Ascending aorta (tissue), 2 donors: ENCODE results near the gene PHLDA3. TPM values are rescaled to one million over a fixed set of nuclear protein-coding genes. Genes with fewer than 3 reads are reported as not detected.
A peak's percentile ranks its signal among the peaks of the same experiment; 100 is the strongest.

Source experiments
- DNase-seq, 2 donors: peaks; one replicate each; pipeline ENCODE4 v3.0.0-alpha.2; 2019; ENCODE audit warnings: low spot score in 2 of 2
- H3K27ac ChIP-seq, 2 donors: fragments of 200-600 bp; sonication (generic); one replicate each; pipeline ENCODE4 v1.5.1; 2016 to 2017; ENCODE audit warnings: mild to moderate bottlenecking in 1 of 2
- H3K27me3 ChIP-seq: fragments of 200-600 bp; sonication (generic); one replicate; pipeline ENCODE4 v1.5.1; 2017
- H3K36me3 ChIP-seq, 2 donors: fragments of 200-600 bp; sonication (generic); one replicate each; pipeline ENCODE4 v1.5.1; 2016
- H3K4me1 ChIP-seq, 2 donors: fragments of 200-600 bp; sonication (generic); one replicate each; pipeline ENCODE4 v1.5.1; 2016 to 2017; ENCODE audit warnings: mild to moderate bottlenecking in 1 of 2
- H3K4me3 ChIP-seq, 2 donors: fragments of 200-600 bp; sonication (generic); one replicate each; pipeline ENCODE4 v1.5.1; 2016 to 2017; ENCODE audit warnings: mild to moderate bottlenecking in 1 of 2
- H3K9me3 ChIP-seq, 2 donors: fragments of 200-600 bp; sonication (generic); one replicate each; pipeline ENCODE4 v1.5.1; 2016
- intact Hi-C: fragments of 100-400 bp; cut with DNase I; formaldehyde crosslinking; loops from one replicate; pipeline ENCODE4 v1.15.1; 2023
- total RNA-seq: library from RNA; depleted of rRNA; stranded (reverse); fragments of >200 nt; gene quantifications from one replicate; pipeline ENCODE4 v1.1.0, GENCODE V29; 2016
- TF ChIP-seq, protein P1 (sequence below), 3 experiments: fragments of 200-600 bp in 2 of 3; fragments of 450-650 bp in 1 of 3; sonication (generic) in 2 of 3; IDR thresholded peaks; one replicate each; pipeline ENCODE4 v1.5.1; 2016 to 2019; ENCODE audit warnings: antibody characterized with exemption in 3 of 3, mild to moderate bottlenecking in 1 of 3, moderate library complexity in 1 of 3

The PHLDA3 gene
- total RNA-seq, 1 donor from 2014 or later: 111 TPM

DNA sequence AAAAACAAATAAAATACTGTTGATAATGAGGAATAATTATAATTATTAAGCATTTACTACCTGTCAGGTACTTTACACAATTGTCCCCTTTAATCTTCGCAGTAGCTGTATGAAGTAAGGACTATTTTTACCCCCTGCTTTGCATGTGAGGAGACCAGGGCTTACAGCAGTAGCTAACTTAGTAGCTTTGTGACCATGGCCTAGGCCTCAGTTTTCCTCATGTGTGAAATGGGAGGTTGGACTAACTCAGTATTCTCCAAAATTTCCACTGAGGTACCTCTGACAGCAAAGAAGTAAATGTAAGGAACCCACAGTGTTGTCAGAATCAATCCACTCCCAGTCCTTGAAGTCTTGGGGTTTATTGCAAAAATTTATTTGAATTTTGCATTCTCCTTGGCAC is 41.7 kb upstream of the PHLDA3 start:
- H3K9me3 ChIP-seq: no peaks in the 10 kb centered on the region
- intact Hi-C loops: loop anchor here (5.0 to 10.0 kb wide), 2 partner anchors 163 to 256 kb away; no protein-coding TSS in a partner anchor
- no peaks in the 10 kb centered on the region for H3K36me3 ChIP-seq
- H3K4me1 ChIP-seq: peaks cover 9 to 27% of the 10 kb centered on the region in 2 donors
- peak overlapping the region in 1 of 2 donors; percentile 87 for H3K27ac ChIP-seq
- no peak overlapping the region for H3K4me3 ChIP-seq
- DNase-seq: no peak
- no peaks in the 10 kb centered on the region for H3K27me3 ChIP-seq
- TF ChIP-seq, protein P1, sequence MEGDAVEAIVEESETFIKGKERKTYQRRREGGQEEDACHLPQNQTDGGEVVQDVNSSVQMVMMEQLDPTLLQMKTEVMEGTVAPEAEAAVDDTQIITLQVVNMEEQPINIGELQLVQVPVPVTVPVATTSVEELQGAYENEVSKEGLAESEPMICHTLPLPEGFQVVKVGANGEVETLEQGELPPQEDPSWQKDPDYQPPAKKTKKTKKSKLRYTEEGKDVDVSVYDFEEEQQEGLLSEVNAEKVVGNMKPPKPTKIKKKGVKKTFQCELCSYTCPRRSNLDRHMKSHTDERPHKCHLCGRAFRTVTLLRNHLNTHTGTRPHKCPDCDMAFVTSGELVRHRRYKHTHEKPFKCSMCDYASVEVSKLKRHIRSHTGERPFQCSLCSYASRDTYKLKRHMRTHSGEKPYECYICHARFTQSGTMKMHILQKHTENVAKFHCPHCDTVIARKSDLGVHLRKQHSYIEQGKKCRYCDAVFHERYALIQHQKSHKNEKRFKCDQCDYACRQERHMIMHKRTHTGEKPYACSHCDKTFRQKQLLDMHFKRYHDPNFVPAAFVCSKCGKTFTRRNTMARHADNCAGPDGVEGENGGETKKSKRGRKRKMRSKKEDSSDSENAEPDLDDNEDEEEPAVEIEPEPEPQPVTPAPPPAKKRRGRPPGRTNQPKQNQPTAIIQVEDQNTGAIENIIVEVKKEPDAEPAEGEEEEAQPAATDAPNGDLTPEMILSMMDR (IDR thresholded peaks at IDR 0.05): no peak

DNA sequence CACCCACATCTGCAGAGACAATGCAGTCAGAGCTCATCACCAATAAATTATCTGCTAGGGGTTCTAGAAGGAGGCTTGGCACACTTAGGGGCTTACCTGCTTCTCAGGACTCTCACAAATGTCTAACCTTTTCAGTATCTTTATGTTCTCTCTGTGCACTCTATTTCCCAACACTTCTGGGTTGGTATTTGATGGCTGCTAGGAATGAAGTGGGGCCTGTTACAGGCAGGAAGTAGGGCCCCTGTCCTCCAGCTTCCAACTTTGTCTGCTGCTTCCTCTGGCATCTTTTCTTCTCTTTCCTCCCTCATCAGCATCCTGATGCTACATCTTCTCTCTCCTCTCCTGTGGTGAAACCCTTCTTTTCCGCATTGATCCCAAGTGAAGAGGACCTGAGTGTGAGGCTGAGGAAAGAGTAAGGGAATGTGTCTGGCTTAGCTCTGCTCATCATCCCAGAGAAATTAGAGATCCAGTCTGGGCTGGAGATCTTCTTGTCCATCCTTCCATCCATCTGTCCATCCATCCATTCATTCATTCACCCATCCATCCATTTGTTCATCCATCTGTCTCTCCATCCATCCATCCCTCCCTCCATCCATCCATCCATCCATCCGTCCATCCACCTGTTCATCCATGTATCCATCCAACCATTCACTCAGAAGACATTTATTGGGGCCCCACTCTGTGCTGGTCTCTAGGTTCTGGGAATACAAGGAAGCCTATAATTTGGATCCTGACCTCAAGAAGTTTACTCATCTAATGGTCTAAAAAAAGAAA is 40.8 kb upstream of the PHLDA3 start:
- TF ChIP-seq, protein P1 (IDR thresholded peaks at IDR 0.05): no peak
- intact Hi-C loops: loop anchor here (5.0 to 10.0 kb wide), 2 partner anchors 162 to 255 kb away; no protein-coding TSS in a partner anchor
- Histone ChIP-seq H3K36me3 (no peaks in the 10 kb centered on the region), H3K4me3 (no peak overlapping the region), H3K4me1 (peaks cover 9 to 27% of the 10 kb centered on the region in 2 donors), H3K9me3 (no peaks in the 10 kb centered on the region), H3K27me3 (no peaks in the 10 kb centered on the region), H3K27ac (no peak overlapping the region)
- no peak for DNase-seq

DNA sequence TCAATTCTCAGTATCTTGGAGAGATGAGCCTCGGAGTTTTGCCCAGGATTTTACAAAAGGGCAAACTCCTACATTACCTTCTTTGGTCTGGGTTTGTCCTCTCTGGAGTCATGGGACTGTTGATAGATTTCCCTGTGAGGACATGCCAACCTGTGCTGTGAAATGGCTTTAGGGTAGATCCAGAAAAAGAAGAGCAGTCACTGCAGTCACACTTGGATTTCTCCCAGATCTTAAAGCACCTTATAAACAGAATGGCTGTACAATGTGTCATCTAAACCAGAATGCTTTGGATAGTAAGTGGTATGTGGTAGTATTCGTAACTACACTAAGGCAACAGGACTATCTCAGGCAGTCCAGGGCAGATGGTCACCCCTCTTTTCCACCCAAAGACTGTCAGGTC is 39.8 kb upstream of the PHLDA3 start:
- TF ChIP-seq, protein P1 (IDR thresholded peaks at IDR 0.05): no peak
- intact Hi-C loops: no loop called here
- H3K4me1 ChIP-seq: peaks cover 11 to 28% of the 10 kb centered on the region in 2 donors

DNA sequence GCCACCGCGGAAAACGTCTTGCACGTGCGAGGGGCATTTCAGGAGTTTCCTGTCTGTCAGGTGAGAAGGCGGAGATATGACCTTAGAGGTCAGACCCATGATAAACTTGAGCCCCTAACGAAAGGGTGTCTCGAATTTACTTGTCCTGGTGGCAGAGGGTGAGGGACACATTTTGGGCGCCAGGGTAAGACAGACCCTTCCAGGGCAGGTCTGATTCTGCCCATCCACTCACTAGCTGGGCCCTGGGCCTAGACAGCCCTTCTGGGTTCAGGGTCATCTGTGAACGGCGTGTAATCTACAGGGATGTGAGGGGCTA is 38.3 kb upstream of the PHLDA3 start:
- no peaks in the 10 kb centered on the region for H3K9me3 ChIP-seq
- H3K27ac ChIP-seq: peak overlapping the region; percentile 93 to 99
- TF ChIP-seq, protein P1 (IDR thresholded peaks at IDR 0.05): no peak
- H3K4me1 ChIP-seq: peaks cover 9 to 33% of the 10 kb centered on the region in 2 donors
- intact Hi-C loops: no loop called here
- peaks cover 0 to 6% of the 10 kb centered on the region in 2 donors for H3K36me3 ChIP-seq
- no peaks in the 10 kb centered on the region for H3K27me3 ChIP-seq
- peak overlapping the region; percentile 71 to 97 for H3K4me3 ChIP-seq
- no peak for DNase-seq

More for the DNA sequence above, 39.8 kb upstream of the PHLDA3 start:
- Histone ChIP-seq H3K27ac (no peak overlapping the region), H3K27me3 (no peaks in the 10 kb centered on the region), H3K36me3 (no peaks in the 10 kb centered on the region), H3K9me3 (no peaks in the 10 kb centered on the region), H3K4me3 (no peak overlapping the region)
- DNase-seq: no peak

DNA sequence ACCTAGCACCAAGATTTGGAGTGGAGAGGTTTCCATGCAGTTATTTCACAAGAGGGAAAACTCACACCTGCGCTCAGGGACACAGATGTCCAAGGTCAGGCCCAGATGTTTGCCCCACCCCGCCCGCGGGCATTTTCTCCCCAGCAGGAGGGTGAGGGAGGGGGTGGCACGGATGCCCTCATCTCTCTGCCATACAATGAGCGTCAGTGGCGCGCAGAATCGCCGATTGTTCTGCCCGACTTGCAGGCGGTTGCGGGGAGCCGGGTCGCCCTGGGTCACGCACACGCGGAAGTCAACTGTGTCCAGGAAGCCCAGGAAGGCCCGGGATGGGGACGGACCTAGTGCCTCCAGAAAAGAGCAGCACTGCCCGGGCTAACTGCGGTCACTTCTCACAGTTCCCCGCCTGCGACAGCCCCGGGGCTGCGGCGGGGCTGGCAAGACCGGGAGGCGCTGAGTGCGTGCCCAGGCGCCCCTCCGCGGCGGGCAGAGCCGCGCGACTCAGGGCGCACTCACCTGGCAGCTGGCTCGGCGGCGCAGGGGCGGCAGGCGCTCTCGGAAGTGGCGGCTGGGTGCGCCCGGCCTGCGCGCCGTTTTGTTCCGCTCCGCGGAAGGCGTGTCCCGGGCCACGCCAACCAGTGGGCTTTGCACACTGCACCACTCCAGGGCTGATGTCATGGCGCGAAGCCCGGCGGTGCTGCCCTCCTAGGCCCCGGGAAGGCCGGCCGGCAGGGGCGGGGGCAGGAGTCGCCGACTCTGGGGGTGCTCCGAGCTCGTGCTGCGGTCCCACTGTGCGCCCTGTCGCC is 37.8 kb upstream of the PHLDA3 start, which contains the start of gene CSRP1:
Gene CSRP1 (minus strand): TSS at position 567 of the 803 bp plus-strand sequence. CDS start 10,820 bp downstream, outside the sequence.
- Histone ChIP-seq H3K4me1 (peaks cover 11 to 33% of the 10 kb centered on the region in 2 donors), H3K36me3 (peaks cover 0 to 6% of the 10 kb centered on the region in 2 donors), H3K27me3 (no peaks in the 10 kb centered on the region), H3K4me3 (peak within 1 kb of the TSS; percentile 71 to 97), H3K27ac (peak within 1 kb of the TSS; percentile 93 to 99), H3K9me3 (no peaks in the 10 kb centered on the region)
- peak; percentile 53 to 95 for DNase-seq
- intact Hi-C loops: no loop called here
- TF ChIP-seq, protein P1 (IDR thresholded peaks at IDR 0.05): no peak
